ENCODE data around the gene UVSSA.
"Not testable (repeated sequence)": the region's sequence is repeated elsewhere in the genome, so short reads cannot be mapped to it uniquely, and the experiment has no call there.

DNA sequence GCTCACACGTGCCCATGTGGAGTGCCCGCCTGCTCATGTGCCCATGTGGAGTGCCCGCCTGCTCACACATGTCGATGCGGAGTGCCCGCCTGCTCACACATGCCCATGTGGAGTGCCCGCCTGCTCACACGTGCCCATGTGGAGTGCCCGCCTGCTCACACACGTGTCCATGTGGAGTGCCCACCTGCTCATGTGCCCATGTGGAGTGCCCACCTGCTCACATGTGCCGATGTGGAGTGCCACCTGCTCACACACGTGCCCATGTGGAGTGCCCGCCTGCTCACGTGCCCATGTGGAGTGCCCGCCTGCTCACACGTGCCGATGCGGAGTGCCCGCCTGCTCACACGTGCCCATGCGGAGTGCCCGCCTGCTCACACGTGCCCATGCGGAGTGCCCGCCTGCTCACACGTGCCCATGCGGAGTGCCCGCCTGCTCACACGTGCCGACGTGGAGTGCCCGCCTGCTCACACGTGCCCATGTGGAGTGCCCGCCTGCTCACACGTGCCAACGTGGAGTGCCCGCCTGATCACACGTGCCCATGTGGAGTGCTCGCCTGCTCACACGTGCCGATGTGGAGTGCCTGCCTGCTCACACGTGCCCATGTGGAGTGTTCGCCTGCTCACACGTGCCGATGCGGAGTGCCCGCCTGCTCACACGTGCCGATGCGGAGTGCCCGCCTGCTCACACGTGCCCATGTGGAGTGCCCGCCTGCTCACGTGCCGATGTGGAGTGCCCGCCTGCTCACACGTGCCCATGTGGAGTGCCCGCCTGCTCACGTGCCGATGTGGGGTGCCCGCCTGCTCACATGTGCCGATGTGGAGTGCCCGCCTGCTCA, 47.8 kb downstream of the UVSSA start:
- not testable (repeated sequence) for TF ChIP-seq EZH2 (IDR thresholded peaks at IDR 0.05); POLR2AphosphoS5 (IDR thresholded peaks at IDR 0.05; ENCODE audit: borderline replicate concordance, low read depth, low read length)
